Transverse colon (tissue), 4 donors: ENCODE results near the gene CLDN5. TPM values are rescaled to one million over a fixed set of nuclear protein-coding genes. Genes with fewer than 3 reads are reported as not detected.

Experiments used
- DNase-seq: peaks from one replicate; pipeline ENCODE4 v3.0.0-alpha.2; 2019
- H3K27ac ChIP-seq, 4 donors: fragments of 200-600 bp; sonication (generic); 2 replicates each; pipeline ENCODE4 v1.5.1; 2016 to 2018; ENCODE audit warnings: inconsistent platforms in 4 of 4
- H3K27me3 ChIP-seq: fragments of 200-600 bp; sonication (generic); 2 replicates; pipeline ENCODE4 v1.5.1; 2017; ENCODE audit warnings: inconsistent platforms
- H3K36me3 ChIP-seq, 4 donors: fragments of 200-600 bp; sonication (generic); 2 replicates each; pipeline ENCODE4 v1.5.1; 2017 to 2019; ENCODE audit warnings: inconsistent platforms in 4 of 4
- H3K4me1 ChIP-seq, 4 donors: fragments of 200-600 bp; sonication (generic); 2 replicates each; pipeline ENCODE4 v1.5.1; 2017 to 2020; ENCODE audit warnings: inconsistent platforms in 4 of 4
- H3K4me3 ChIP-seq, 4 donors: fragments of 200-600 bp; sonication (generic); 1 replicate in 1 of 4; 2 replicates in 3 of 4; pipeline versions ENCODE4 v1.5.1 to v1.6.1; 2017 to 2019; ENCODE audit warnings: inconsistent platforms in 4 of 4
- H3K9me3 ChIP-seq, 2 donors: fragments of 200-600 bp; sonication (generic); 2 replicates each; pipeline ENCODE4 v1.5.1; 2017 to 2019; ENCODE audit warnings: inconsistent platforms in 2 of 2
- CTCF ChIP-seq, 5 experiments: fragments of 200-600 bp in 3 of 5; fragments of 450-650 bp in 2 of 5; sonication (generic) in 3 of 5; IDR thresholded peaks; 1 replicate in 2 of 5; 2 replicates in 3 of 5; pipeline ENCODE4 v1.5.1; 2016 to 2017; ENCODE audit warnings: antibody characterized with exemption in 5 of 5, inconsistent platforms in 3 of 5, mild to moderate bottlenecking in 2 of 5, moderate library complexity in 1 of 5
- EP300 ChIP-seq: sonication (generic); formaldehyde crosslinking; IDR thresholded peaks from one replicate; pipeline ENCODE4 v1.6.1; 2017; ENCODE audit warnings: antibody characterized with exemption, low read depth
- POLR2A ChIP-seq: fragments of 450-650 bp; IDR thresholded peaks from one replicate; pipeline ENCODE4 v1.6.1; 2016; ENCODE audit warnings: antibody characterized with exemption, mild to moderate bottlenecking, moderate library complexity
- POLR2AphosphoS5 ChIP-seq, 3 donors: sonication (generic); formaldehyde crosslinking; IDR thresholded peaks; one replicate each; pipeline ENCODE4 v1.6.1; 2016; ENCODE audit warnings: antibody characterized with exemption in 3 of 3
- WGBS, 2 donors: methylation state at CpG; one replicate each; pipeline ENCODE4 v1.1.5; 2018; ENCODE audit warnings: low coverage in 1 of 2; 5-methylcytosine and 5-hydroxymethylcytosine counted together
- in situ Hi-C, 4 donors: fragments of 200-750 bp; cut with MboI; loops; one replicate each; pipeline versions ENCODE4 v1.15.0 to v1.15.1; 2017; ENCODE audit warnings: low sequenced_read_pairs in 3 of 4, low pct_ligation_motif_present in 1 of 4, low pct_unique_long_range_greater_than_20kb in 1 of 4
- intact Hi-C: fragments of 100-400 bp; cut with DNase I; formaldehyde crosslinking; loops from one replicate; pipeline ENCODE4 v1.15.1; 2023; ENCODE audit warnings: low total_unique reads
- total RNA-seq, 4 donors: library from RNA; depleted of rRNA; stranded (reverse); fragments of >200 nt; gene quantifications; one replicate each; pipeline ENCODE4 v1.1.0, GENCODE V29; 2016

The CLDN5 gene
- total RNA-seq, 4 donors from 2014 or later = 29.5 to 126 (median 63.9) TPM

DNA sequence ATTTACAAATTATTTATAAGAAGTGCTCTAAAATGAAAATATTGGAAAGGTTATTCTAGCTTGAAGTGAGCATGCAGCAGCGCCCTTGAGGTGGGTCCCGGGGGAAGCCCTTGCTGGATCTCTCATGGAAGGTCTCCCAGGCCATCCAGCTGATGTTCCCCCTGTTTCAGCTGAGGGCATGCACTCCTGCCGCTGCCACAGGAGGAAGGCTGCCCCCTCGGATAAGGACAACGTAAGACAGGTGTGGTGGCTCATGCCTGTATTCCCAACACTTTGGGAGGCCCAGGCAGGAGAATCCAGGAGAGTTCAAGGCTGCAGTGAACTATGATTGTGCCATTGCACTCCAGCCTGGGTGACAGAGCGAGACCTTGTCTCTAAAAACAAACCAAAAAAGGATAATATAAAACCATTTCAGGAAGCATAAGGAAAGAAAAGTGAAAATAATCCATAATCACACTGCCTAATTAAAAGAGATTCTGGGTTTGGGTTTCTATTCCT lies 29.5 kb downstream of the CLDN5 start:
- in situ Hi-C loops (no loop called here), intact Hi-C loops (no loop called here)
- H3K27me3 ChIP-seq = no peaks in the 10 kb centered on the region
- no peak overlapping the region for H3K4me3 ChIP-seq
- 88 to 100% methylated on average over 1 to 6 of the region's 6 CpGs for WGBS, 2 donors
- H3K27ac ChIP-seq = no peak overlapping the region
- no peaks in the 10 kb centered on the region for H3K4me1 ChIP-seq
- no peaks in the 10 kb centered on the region for H3K9me3 ChIP-seq
- DNase-seq = no peak
- no peaks in the 10 kb centered on the region for H3K36me3 ChIP-seq
- TF ChIP-seq CTCF (IDR thresholded peaks at IDR 0.05) = no peak
- no peak for TF ChIP-seq POLR2A
- no peak for TF ChIP-seq EP300

GRCh38 chr22:19494001-19494560 lies 30.1 kb downstream of the CLDN5 start:
- Histone ChIP-seq H3K27me3 (no peaks in the 10 kb centered on the region), H3K27ac (no peak overlapping the region), H3K9me3 (no peaks in the 10 kb centered on the region), H3K4me1 (no peaks in the 10 kb centered on the region), H3K4me3 (no peak overlapping the region), H3K36me3 (no peaks in the 10 kb centered on the region)
- 100% methylated on average over 8 of the region's 8 CpGs; no CpG with 5 or more reads in 1 of the 2 donors for WGBS, 2 donors
- DNase-seq = no peak
- in situ Hi-C loops = no loop called here
- TF ChIP-seq POLR2AphosphoS5 (IDR thresholded peaks at IDR 0.05) (no peak), POLR2A (no peak), CTCF (IDR thresholded peaks at IDR 0.05) (no peak), EP300 (no peak)
- intact Hi-C loops = no loop called here

- no peak for DNase-seq
- Histone ChIP-seq H3K4me1 (no peaks in the 10 kb centered on the region), H3K36me3 (no peaks in the 10 kb centered on the region), H3K4me3 (no peak overlapping the region), H3K27me3 (no peaks in the 10 kb centered on the region), H3K27ac (no peak overlapping the region), H3K9me3 (no peaks in the 10 kb centered on the region)
- in situ Hi-C loops (no loop called here), intact Hi-C loops (no loop called here)
- 77 to 94% methylated on average over 5 to 6 of the region's 6 CpGs for WGBS, 2 donors
- TF ChIP-seq POLR2AphosphoS5 (IDR thresholded peaks at IDR 0.05) = no peak
- TF ChIP-seq EP300 = no peak
- no peak for TF ChIP-seq CTCF (IDR thresholded peaks at IDR 0.05)
- no peak for TF ChIP-seq POLR2A
Measured at GRCh38 chr22:19492504-19493174, 31.6 kb downstream of the CLDN5 start.

- TF ChIP-seq CTCF (IDR thresholded peaks at IDR 0.05) = no peak
- TF ChIP-seq EP300 = no peak
- no peak for TF ChIP-seq POLR2AphosphoS5 (IDR thresholded peaks at IDR 0.05)
- TF ChIP-seq POLR2A = no peak
- Histone ChIP-seq H3K4me3 (no peak overlapping the region), H3K36me3 (no peaks in the 10 kb centered on the region), H3K9me3 (no peaks in the 10 kb centered on the region), H3K27me3 (no peaks in the 10 kb centered on the region), H3K4me1 (no peaks in the 10 kb centered on the region), H3K27ac (no peak overlapping the region)
- in situ Hi-C loops (no loop called here), intact Hi-C loops (no loop called here)
- 91% methylated on average over 5 of the region's 5 CpGs; no CpG with 5 or more reads in 1 of the 2 donors for WGBS, 2 donors
- no peak for DNase-seq
Measured at GRCh38 chr22:19490628-19491230, 33.5 kb downstream of the CLDN5 start.
